Colonic mucosa (tissue), 4 donors: Measurements from ENCODE around the gene FAM20A. TPM values are rescaled to one million over a fixed set of nuclear protein-coding genes. Genes with fewer than 3 reads are reported as not detected.
"Not testable (repeated sequence)": the region's sequence is repeated elsewhere in the genome, so short reads cannot be mapped to it uniquely, and the experiment has no call there.

Source experiments
- DNase-seq: peaks from one replicate; pipeline ENCODE4 v3.0.0-alpha.2; 2020
- H3K27ac ChIP-seq: fragments of 200-600 bp; one replicate; pipeline ENCODE4 v1.8.0; 2021
- H3K27me3 ChIP-seq: fragments of 200-600 bp; one replicate; pipeline ENCODE4 v1.8.0; 2021
- H3K36me3 ChIP-seq: fragments of 200-600 bp; one replicate; pipeline ENCODE4 v1.8.0; 2021
- H3K4me1 ChIP-seq: fragments of 200-600 bp; one replicate; pipeline ENCODE4 v1.8.0; 2021; ENCODE audit warnings: mild to moderate bottlenecking
- H3K4me3 ChIP-seq: fragments of 200-600 bp; one replicate; pipeline ENCODE4 v1.8.0; 2021
- H3K9ac ChIP-seq, 2 donors: one replicate each; pipeline ENCODE4 v1.7.0; 2013; ENCODE audit warnings: control low read depth in 2 of 2, low read depth in 2 of 2, low read length in 2 of 2
- H3K9me3 ChIP-seq: fragments of 200-600 bp; one replicate; pipeline ENCODE4 v1.8.0; 2021
- CTCF ChIP-seq: fragments of 200-600 bp; IDR thresholded peaks from one replicate; pipeline ENCODE4 v1.8.0; 2022; ENCODE audit warnings: antibody characterized with exemption, mild to moderate bottlenecking
- intact Hi-C: fragments of 100-400 bp; cut with DNase I; formaldehyde crosslinking; loops from one replicate; pipeline ENCODE4 v1.14.1; 2022
- total RNA-seq, 2 donors: library from RNA; stranded (reverse); fragmentation: NEBNext Ultra II Directional in 1 of 2; extraction: Animal tissue kit (Norgen Biotek cat#: 25700) in 1 of 2; gene quantifications; one replicate each; pipeline ENCODE4 v1.2.1, GENCODE V29; 2021
- donor health status: healthy.
- donor health status: DM: no; HTN: no; CAD: no.
- donor health status: DM: no; HTN: no; CAD: no.

The FAM20A gene
- total RNA-seq, 2 donors from 2014 or later, result 0.72 to 4.1 TPM

- TF ChIP-seq CTCF, result no peak
- DNase-seq, result no peak
- Histone ChIP-seq H3K36me3 (peaks cover 23% of the 10 kb centered on the region), H3K9ac (no peak overlapping the region), H3K27ac (no peak overlapping the region), H3K4me3 (no peak overlapping the region), H3K9me3 (no peaks in the 10 kb centered on the region), H3K27me3 (no peaks in the 10 kb centered on the region), H3K4me1 (no peaks in the 10 kb centered on the region)
- intact Hi-C loops, result no loop called here
Observed at GRCh38 chr17:68531252-68531651, 69.9 kb downstream of the FAM20A start.

- intact Hi-C loops, result no loop called here
- peaks cover 22% of the 10 kb centered on the region for H3K36me3 ChIP-seq
- TF ChIP-seq CTCF, result no peak
- no peak overlapping the region for H3K9ac ChIP-seq
- DNase-seq, result no peak
- H3K27ac ChIP-seq, result no peak overlapping the region
- H3K9me3 ChIP-seq, result no peaks in the 10 kb centered on the region
- no peak overlapping the region for H3K4me3 ChIP-seq
- H3K27me3 ChIP-seq, result no peaks in the 10 kb centered on the region
- no peaks in the 10 kb centered on the region for H3K4me1 ChIP-seq
Observed at GRCh38 chr17:68527314-68527713, 73.9 kb downstream of the FAM20A start.

- H3K4me3 ChIP-seq, result no peak overlapping the region
- peaks cover 22% of the 10 kb centered on the region for H3K36me3 ChIP-seq
- H3K27me3 ChIP-seq, result no peaks in the 10 kb centered on the region
- no peak overlapping the region for H3K9ac ChIP-seq
- no peak for DNase-seq
- no peak overlapping the region for H3K27ac ChIP-seq
- no peaks in the 10 kb centered on the region for H3K4me1 ChIP-seq
- no peak for TF ChIP-seq CTCF
- intact Hi-C loops, result no loop called here
- no peaks in the 10 kb centered on the region for H3K9me3 ChIP-seq
Observed at GRCh38 chr17:68526548-68526947, 74.6 kb downstream of the FAM20A start.

- Histone ChIP-seq H3K27ac (no peak overlapping the region), H3K4me3 (no peak overlapping the region), H3K9me3 (no peaks in the 10 kb centered on the region), H3K9ac (no peak overlapping the region), H3K36me3 (peaks cover 4% of the 10 kb centered on the region), H3K4me1 (no peaks in the 10 kb centered on the region), H3K27me3 (no peaks in the 10 kb centered on the region)
- DNase-seq, result no peak
- intact Hi-C loops, result no loop called here
- TF ChIP-seq CTCF, result no peak
Observed at GRCh38 chr17:68522266-68522665, 78.9 kb downstream of the FAM20A start.

- H3K27ac ChIP-seq, result no peak overlapping the region
- peaks cover 4% of the 10 kb centered on the region for H3K36me3 ChIP-seq
- no peaks in the 10 kb centered on the region for H3K9me3 ChIP-seq
- intact Hi-C loops, result no loop called here
- DNase-seq, result no peak
- no peaks in the 10 kb centered on the region for H3K27me3 ChIP-seq
- no peaks in the 10 kb centered on the region for H3K4me1 ChIP-seq
- H3K4me3 ChIP-seq, result no peak overlapping the region
- TF ChIP-seq CTCF, result no peak
- H3K9ac ChIP-seq, result no peak overlapping the region
Observed at GRCh38 chr17:68519911-68520310, 81.3 kb downstream of the FAM20A start.

- intact Hi-C loops, H3K27ac ChIP-seq, H3K9me3 ChIP-seq, H3K4me1 ChIP-seq, H3K4me3 ChIP-seq, H3K27me3 ChIP-seq, DNase-seq, H3K9ac ChIP-seq, H3K36me3 ChIP-seq: not testable (repeated sequence)
Observed at GRCh38 chr17:68519051-68519450, 82.1 kb downstream of the FAM20A start.
